GM10266 (cell line): ENCODE measurements around the gene IL20RA.

Experiments
- DNase-seq: peaks from one replicate; pipeline ENCODE4 v3.0.0; 2012; ENCODE audit errors: extremely low spot score
- TF ChIP-seq, protein P1 (sequence below): IDR thresholded peaks from 2 replicates; pipeline ENCODE4 v1.5.1; 2012; ENCODE audit warnings: mild to moderate bottlenecking, low read depth; ENCODE audit not compliant: control insufficient read depth, insufficient read depth; ENCODE audit errors: missing control alignments

Gene IL20RA

DNA sequence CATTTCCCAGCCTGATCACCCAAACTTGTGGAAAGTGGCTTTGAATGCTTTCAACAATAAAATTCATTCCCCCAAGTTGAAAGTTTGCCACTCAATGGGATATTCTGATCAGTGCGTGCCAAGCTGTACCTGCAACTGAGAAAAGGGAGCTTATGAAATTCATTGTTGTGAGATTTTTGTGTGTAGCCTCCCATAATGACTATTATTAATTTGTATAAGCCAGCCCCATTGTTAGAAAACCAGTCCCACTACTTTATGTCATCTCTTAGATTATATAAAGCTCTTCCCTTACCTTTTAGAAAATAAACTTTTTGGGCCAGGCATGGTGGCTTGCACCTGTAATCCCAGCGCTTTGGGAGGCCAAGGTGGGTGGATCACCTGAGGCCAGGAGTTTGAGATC, 15.9 kb downstream of the IL20RA start:
- TF ChIP-seq, protein P1, sequence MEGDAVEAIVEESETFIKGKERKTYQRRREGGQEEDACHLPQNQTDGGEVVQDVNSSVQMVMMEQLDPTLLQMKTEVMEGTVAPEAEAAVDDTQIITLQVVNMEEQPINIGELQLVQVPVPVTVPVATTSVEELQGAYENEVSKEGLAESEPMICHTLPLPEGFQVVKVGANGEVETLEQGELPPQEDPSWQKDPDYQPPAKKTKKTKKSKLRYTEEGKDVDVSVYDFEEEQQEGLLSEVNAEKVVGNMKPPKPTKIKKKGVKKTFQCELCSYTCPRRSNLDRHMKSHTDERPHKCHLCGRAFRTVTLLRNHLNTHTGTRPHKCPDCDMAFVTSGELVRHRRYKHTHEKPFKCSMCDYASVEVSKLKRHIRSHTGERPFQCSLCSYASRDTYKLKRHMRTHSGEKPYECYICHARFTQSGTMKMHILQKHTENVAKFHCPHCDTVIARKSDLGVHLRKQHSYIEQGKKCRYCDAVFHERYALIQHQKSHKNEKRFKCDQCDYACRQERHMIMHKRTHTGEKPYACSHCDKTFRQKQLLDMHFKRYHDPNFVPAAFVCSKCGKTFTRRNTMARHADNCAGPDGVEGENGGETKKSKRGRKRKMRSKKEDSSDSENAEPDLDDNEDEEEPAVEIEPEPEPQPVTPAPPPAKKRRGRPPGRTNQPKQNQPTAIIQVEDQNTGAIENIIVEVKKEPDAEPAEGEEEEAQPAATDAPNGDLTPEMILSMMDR: no peak
- DNase-seq: no peak

DNA sequence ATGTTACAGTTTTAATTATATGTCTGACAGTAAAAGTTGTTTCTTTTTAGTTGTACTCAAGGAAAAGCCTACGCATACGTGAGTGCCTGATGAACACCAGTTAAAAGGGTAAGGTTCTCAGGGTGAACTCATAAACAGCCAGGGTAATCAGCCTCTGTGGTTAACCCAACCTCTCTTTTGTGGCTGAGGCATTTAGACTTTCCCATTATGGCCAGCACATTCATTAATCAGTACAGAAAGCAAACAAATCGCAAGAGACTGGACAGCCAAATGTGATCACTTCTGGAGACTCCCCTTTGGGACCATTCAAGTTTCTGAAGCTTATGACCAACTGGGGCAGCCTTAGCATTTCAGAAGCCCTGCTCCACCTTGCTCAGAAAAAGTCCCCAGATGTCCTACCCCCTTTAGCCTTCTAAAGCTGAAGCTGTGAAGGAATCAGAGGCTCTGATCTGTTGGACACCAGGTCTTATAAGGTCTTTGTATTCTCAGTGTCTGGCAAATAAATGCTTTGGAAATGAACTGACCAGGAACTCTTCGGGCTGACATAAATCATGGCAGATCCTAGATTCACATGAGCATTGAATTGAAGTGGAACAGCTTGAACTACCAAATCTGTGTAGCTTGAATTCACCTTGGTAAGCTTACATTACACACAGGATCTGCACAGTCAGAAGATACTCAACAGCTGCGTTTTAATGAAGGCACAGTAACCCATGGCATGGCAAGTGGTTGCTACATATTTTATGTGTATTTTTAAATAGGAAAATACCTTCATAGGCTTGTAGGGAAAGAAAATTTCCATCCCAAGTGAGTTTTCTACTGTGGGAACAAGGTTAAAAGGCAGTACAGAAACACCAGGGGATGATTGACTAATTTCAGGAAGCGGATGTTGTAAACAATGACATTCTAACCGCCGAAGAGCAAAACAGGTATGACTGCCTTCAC, 18.7 kb downstream of the IL20RA start:
- TF ChIP-seq, protein P1: no peak
- DNase-seq: no peak

DNA sequence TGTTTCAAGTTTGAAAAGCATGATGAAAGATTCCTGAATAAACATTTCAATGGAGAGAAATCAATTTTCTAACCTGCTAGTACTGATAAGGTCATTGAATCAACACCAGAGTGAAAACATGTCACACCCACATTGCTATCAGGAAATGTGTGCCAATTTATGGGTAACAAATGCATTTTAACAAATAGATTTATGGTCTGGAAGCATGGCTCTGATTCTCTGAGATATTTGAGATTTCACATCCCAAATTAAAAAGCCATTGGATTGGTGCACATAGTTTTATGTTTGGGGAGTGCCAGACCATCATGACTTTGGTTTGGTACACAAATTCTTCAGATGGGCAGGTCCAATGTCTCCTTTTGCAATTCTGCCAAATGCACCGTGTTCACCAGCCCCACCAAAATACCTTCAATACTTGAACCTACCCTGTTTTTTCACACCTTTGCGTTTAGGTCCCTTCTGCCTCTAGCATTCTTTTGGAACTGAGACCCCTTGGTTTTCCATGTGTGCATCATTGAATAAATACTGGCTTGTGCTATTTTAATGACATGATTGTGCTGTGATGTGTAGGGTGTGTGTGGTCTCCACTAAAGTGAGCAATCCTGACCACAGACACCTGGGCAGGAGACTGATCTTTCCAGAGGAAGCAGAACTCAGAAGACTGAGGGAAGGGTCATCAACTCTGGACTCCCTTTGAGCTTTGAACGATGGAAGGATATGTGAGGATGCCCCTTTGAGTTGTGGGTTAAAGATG, 20.4 kb downstream of the IL20RA start:
- DNase-seq: no peak
- TF ChIP-seq, protein P1: no peak

DNA sequence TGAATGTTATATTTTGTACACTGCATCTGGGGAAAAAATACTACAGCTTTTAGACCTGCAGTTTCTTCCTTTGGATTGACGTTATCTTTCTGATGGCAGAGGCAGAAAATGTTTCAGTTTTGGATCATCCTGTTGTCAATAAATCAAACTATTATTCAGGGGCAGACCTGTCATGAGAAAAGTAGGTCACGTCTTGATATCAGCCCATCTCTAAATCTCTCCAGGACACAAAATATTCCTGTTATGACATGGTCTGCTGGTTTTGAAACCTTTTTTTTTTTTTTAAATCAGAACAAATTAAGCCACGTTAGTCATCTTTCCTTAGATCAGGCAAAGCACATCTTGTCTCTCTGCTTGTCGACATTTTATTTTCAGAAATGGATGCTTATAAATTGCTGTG, 24.0 kb downstream of the IL20RA start:
- DNase-seq: no peak
- TF ChIP-seq, protein P1: no peak

DNA sequence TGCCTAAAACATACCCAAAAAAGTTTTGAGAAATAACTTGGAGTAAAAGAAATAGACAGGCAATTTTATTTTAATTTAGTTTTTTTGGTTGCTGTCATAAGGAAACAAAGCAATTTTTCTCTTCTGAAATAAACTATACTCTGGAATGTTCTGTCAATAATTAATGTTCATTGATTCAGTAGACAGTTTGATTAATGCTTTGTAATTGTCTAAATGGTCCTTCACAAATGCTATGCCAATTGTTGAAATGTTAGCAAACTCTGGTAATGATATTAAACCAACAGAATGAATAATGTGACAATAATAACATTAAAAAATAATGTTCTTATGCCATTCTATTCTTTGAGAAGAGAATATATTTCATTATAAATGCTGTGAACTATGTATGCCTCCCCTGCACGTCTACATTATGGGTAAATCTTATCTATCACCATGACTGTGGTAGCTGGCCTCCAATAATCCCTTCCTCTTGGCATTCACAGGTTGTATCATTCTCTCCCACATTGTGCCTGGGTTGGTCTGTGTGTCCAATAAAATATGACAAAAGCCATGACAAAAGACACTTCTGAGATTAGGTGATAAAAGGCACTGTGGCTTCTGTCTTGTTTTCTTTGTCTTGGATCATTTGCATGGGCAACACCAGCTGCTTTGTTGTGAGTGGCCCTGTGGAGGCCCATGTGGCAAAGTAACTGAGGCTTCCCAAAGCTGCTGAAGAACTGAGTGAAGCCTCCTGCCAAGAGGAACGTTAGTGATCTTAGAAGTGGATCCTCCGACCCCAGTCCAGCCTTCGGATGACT, 25.1 kb downstream of the IL20RA start:
- no peak for DNase-seq
- TF ChIP-seq, protein P1: no peak

DNA sequence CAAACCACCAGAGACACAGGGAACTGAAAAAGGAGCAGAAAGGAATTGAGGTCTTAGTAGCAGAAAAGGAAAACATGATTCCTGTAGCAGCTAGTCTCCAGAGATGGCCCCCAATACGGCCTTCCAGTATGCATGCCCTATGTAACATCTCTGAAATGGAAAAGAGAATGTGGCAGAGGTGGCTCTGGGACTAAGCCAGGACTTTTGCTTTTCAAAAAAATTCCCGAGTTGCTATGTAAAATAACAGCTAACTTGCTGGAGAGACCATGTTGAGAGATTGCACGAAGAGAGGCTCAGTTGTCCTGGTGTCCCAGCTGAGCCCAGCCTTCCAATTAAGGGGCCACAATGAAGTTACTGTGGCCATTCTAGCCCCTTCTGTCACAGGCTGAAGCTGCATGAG, 27.7 kb downstream of the IL20RA start:
- TF ChIP-seq, protein P1: no peak
- no peak for DNase-seq
